Frontal cortex (tissue), 4 donors: ENCODE results near the gene TAS2R10. TPM values are rescaled to one million over a fixed set of nuclear protein-coding genes. Genes with fewer than 3 reads are reported as not detected.

Source experiments
- DNase-seq, 2 donors: peaks; one replicate each; pipeline ENCODE4 v3.0.0; 2012; ENCODE audit warnings: low spot score in 2 of 2
- FAIRE-seq: peaks from 2 replicates; lab custom pipeline; 2012; peaks lifted over from hg19 to GRCh38; lab: Jason Lieb, UNC
- total RNA-seq: library from RNA; depleted of rRNA; stranded (reverse); fragments of >200 nt; gene quantifications from one replicate; pipeline ENCODE4 v1.2.3, GENCODE V29; 2014
- donor health status: control.
- donor health status: control.
- donor health status: control.

Gene TAS2R10, protein sequence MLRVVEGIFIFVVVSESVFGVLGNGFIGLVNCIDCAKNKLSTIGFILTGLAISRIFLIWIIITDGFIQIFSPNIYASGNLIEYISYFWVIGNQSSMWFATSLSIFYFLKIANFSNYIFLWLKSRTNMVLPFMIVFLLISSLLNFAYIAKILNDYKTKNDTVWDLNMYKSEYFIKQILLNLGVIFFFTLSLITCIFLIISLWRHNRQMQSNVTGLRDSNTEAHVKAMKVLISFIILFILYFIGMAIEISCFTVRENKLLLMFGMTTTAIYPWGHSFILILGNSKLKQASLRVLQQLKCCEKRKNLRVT
- total RNA-seq: 2.4 TPM

DNA sequence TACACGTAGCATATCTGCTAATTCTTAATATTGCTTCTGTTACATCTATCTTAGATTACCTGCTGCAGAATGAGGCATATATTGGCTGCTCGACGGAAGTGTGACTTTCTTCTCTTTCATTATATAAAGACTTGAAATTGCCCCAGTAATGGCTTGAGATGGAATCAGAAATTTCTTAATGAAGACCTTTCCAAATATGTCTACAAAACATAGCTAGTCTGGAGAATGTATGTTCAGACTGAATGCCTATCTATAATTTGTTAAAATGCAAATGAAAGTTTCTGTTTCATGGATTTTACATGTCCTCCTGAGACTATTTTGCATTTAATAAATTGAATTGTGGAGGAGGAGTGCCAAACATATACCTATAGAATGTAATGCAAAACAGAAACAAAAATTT lies at the start of gene TAS2R10:
TSS of gene TAS2R10 (minus strand) at position 101 of the 400 bp plus-strand sequence. CDS start at position 12, 89 bp downstream.
- DNase-seq (no peak), FAIRE-seq (no peak)

DNA sequence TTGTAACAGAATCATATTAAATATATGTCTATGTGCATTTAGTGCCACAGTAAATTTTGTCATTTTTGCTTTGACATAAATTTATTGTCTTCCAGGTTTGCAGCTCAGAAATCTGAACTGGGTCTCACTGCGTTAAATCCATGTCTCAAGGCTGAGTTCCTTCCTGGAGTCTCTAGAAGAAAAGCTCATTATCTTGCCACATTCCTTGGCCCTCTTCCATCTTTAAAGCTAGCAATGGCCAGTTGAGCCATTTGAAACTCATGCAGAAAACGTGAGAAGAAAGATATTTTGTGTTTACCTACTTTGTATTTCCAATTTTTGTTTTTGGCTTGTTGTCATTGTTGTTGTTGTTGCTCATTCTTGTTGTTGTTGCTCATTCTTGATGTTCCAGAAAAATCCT lies 47.2 kb upstream of the TAS2R10 start:
- FAIRE-seq (no peak), DNase-seq (no peak)

DNA sequence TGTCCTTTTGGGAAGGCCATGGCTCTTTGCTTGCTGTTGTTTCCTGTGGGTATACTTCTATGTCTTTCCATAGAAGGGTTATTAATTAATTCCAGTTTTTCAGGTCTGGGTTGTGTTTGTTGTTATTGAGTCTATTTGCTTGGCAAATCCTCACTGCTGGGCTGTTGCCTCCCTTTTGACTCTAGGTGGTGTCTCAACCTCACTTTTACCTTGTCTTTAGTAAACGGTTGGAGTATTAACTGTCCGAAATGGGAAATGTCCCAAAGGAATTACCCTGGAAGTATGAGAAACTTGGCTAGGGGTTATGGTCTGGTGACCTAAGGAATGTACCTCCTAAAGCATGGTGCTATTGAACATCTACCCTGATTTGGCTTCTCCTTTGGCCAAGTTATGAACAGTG lies 41.2 kb upstream of the TAS2R10 start:
- DNase-seq (no peak), FAIRE-seq (no peak)

DNA sequence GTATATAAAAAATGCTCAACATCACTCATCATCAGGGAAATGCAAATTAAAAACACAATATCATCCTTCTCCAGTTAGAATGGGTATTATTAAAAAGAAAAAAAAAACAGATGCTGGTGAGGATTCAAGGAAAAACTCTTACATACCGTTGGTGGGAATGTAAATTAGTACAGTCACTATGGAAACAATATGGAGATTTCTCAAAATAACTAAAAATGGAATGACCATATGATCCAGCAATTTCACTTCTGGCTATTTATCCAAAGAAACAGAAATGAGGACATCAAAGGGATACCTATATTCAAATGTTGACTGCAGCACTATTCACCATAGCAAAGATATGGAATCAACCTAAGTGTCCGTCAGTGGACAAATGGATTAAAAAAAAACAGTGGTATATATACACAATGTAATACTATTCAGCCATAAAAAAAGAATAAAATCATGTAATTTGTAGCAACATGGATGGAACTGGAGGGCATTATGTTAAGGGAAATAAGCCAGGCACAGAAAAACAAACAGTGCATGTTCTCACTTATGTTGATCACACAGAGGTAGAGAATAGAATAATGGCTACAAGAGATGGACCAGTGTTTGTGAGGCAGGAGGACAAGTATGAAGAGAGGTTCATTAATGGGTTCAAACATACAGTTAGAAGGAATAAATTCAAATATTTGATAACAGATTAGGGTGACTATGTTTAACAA lies 37.5 kb upstream of the TAS2R10 start:
- DNase-seq (no peak), FAIRE-seq (no peak)

DNA sequence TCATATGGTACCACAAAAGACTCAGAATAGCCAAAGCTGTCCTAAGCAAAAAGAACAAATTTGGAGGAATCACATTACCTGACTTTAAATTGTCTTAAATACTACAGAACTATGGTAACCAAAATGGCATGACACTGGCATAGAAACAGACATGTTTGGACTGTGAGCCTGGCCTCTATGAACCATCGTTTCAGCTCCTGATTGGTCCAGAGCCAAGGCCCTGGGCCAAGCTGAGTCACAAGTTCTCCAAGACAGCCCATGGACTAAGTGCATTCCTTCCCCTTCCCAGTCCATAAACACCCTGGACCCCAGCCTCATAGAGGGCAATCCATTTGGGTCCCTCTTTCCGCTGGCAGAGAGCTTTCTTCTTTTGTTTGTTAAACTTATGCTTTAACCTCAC lies 35.2 kb upstream of the TAS2R10 start:
- FAIRE-seq (no peak), DNase-seq (no peak)

DNA sequence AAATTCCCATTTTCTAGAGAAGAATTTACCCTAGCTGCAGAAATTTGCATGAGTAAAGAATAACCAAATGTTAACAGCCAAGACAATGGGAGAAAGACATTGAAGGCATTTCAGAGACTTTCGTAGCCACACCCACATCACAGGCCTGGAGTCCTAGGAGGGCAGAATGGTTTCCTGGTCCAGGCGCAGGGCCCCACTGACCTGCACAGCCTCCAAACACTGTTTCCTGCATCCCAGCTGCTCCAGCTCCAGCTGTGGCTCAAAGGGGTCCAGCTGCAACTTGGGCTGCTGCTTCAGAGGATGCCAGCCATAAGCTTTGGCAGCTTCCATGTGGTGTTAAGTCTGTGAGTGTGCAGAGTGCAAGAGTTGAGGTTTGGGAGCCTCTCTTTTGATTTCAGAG lies 29.6 kb upstream of the TAS2R10 start:
- FAIRE-seq: no peak

DNA sequence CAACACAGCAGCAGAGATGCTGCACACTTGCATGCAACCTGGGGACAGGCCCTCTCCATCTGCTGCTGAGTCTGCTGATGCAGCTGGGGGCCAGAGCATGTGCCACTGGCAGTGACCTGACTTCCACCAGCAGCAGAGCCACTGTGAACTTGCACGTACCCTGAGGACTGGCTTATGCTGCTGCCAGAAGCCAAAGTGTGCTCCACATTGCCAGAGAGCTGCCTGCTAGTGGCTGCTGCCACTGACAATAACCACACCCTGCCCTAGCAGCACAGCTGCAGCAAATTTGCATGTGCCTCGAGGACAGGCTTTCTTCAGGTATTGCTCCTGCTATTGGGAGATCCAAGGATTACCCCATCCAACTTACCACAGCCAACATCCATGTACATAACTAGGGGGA lies 27.6 kb upstream of the TAS2R10 start:
- DNase-seq (no peak), FAIRE-seq (no peak)

More for the DNA sequence above, 29.6 kb upstream of the TAS2R10 start:
- no peak for DNase-seq

DNA sequence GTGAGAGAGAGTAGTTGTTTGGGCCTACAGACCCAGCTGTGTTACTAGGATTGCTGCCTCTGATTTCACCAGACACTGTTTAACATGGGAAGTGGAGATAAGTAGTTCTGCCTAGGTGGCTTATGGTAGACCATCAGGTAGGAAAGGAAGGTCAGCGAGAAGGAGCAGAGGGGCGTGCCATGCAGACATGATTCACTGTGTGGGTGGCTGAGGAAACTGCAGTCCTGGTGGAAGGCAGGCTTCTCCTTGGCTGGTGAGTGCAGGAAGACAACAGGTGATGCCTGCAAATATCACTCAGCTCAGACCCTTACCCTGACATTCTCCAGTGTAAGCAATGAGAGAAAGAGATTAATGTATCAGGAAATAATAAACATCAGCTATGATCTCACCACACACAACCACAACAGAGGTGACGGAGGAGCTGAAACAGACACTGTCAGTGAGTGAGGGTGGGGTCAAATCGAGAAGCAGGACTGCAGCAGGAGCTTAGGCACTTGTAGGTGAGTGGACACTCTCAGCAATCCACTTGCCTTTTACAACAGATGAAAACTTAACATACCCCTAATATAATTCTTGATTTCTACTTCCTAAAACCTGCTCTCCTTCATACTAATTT lies 25.2 kb upstream of the TAS2R10 start:
- FAIRE-seq (no peak), DNase-seq (no peak)

DNA sequence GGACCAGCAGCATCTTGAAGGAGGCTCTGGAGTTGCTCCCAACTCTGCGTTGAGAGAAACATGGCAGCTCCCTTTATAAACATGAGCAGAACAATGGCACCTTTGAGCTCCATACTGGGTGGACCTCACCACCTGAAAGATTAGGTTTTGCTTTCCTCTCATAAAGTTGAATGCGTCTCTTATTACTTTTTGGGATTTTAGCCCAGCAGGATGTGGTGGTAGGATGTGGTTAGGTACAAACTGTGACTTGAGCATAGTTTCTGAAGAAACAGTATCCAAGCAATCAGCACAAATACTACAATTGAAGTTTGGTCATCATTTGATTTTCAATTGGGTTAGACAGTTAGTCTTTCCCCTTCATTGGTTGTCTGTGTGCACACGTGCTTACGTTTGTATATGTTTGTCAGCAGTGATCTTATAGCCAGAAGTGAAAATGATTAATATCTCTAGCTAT lies 23.3 kb upstream of the TAS2R10 start, which contains the start of gene PRR4:
TSS of gene PRR4 (minus strand) at position 51 of the 454 bp plus-strand sequence. CDS start at position 13, 38 bp downstream.
- FAIRE-seq: no peak
- DNase-seq: no peak

DNA sequence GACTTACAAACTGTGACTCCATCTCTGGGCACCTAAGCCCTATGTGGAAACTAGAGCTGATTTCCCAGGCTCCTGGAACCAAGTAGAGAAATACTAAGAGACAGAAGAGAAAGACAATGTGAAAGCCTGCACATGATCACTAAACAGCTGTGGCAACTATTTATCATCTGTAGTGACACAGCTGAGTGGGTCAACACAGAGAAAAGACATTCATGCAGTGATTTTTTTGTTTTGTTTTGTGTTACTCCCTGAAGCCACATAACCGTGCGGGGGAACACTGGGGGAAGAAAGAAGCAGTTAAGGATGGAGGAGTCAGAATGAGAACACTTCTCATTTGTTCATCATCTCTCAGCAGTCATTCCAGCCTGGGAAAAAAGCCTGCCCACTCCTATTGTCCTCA lies 21.6 kb upstream of the TAS2R10 start:
- FAIRE-seq (no peak), DNase-seq (no peak)

DNA sequence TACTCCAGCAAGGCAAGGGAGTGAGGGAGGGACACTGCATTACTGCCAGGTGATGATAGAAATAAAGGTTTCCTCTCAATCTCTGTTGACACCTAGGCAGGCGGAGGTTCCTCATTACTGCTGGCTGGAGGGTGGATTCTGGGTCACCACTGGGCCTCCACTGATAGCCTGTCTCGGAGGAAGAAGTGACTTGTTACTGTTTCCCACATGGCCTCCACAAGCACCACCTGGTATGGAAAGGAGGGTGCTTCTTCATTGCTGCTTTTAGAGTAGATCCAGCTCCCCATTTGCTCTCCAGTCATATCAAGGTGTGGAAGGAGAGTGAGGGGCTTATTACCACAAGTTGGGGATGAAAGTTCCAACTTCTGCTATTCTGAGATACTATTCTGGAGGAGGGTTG lies 16.7 kb upstream of the TAS2R10 start:
- DNase-seq (no peak), FAIRE-seq (no peak)

DNA sequence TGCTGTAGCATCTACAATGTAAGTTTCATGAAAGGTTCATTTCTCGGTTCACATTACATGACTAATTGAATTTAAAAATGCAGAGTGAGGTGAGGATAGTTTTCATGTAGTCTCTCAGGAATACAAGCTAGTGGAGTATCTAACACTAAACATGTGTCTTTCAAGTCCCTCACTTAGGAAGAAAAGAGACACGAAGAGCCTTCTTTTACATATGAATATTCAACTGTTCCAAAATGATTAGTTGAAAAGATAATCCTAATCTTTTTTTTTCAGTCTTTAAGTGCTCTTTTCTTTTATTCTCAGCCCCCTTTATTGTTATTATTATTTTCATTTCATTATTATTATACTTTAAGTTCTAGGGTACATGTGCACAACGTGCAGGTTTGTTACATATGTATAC lies 12.3 kb upstream of the TAS2R10 start:
- FAIRE-seq (no peak), DNase-seq (no peak)

DNA sequence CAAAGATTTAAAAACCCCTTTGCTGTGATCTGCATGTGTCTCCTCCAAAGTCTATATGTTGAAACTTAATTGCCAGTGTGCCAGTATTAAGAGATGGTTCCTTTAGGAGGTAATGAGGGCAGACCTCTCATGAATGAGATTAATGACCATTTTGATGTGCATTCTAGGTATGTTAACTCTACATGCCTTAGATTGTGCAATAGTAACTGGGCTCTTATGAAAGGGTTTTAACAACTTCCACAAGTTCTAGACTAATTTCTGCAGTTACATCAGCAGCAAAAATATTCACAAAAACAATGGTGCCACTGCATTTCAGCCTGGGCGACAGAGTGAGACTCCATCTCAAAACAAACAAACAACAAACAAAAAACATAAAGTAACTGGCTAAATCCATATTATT lies 3.8 kb upstream of the TAS2R10 start:
- FAIRE-seq (no peak), DNase-seq (no peak)

DNA sequence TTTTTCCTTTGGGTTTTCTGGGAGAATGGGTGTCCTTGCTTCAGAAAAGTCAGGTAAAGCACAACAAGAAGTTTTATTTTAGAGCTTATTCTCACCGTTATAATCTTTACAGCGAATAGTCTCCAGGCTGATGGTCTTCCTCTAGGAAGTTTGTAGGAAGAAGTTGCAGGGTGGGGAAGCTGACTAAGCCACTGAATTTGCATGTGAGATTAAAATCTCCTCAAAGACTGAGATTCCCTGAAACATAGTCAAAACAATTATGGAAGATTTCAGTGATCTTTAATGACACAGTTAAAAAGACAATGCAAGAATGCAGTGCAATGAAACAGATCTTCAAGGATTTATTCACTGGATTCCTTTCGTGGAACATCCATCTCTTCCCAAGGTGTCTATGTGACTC lies 1.2 kb downstream of the TAS2R10 start:
- FAIRE-seq: no peak
- DNase-seq: no peak

DNA sequence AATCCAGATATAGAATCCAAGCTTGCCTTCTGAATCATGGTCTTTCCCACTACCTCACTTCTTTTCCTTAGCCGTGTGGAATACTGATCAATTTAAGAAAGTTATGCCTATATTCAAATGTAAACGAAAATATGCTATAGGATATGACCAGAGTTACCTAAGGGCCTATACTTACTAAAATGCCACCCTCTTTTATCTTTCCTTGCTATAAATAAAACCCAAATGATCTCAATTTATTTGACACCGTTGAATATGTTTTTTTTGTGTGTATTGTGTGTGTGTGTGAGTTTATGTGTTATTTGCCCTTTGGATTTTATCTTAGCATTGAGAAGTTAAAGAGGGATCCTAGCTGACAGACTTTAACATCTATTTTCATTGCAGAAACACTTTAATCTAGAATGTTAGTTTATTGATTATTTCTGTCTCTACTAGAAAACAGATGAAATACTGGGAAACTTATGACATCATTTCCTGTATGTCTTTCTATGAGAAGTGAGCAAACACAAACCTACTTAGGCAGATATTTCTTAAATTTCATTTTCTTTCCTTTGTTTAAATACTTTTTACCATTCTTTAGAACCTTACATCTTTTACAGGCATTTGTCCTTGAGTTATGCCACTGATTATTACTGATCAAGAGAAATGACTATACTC lies 14.1 kb downstream of the TAS2R10 start:
- no peak for DNase-seq
- FAIRE-seq: no peak

DNA sequence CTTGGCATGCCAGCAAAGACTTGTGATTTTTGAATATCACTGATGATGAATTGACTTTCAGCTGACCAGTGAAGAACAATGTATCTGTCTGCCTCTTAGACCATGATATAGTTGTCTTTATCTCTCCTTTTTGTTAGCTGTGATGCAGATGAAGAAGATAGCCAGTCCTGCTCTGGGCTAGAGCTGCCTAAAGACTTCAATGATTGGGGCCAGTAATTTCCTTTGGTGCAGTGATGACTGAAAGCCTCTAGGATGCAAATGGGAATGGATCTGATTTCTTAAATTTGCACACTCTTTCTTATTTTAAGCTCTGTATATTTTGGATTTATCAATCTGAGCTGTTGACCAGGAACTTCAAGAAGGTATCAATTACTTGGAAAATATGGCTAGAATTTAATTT lies 16.1 kb downstream of the TAS2R10 start, which contains the start of gene TAS2R9:
TSS of gene TAS2R9 (minus strand) at position 101 of the 400 bp plus-strand sequence. CDS start at position 8, 93 bp downstream.
- no peak for DNase-seq
- no peak for FAIRE-seq

DNA sequence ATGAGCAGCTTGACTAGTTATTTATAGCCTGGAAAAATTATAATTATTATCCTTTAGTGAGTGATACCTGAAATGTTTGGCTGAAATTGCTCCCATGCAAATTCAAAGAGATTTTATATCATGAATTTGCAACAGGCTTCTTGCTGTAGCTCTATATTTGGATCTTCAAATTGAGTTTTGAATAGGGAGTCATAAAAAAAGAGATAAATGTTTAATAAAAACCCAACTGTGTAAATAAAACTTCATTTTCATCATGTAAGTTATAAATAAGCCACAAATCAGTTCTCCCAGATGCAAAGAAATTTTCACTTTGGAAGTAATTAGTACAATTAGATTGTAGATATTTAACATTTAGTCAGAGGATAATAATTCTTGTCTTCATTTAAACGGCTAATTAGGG lies 19.0 kb downstream of the TAS2R10 start, which contains the start of gene TAS2R8:
TSS of gene TAS2R8 (minus strand) at position 101 of the 400 bp plus-strand sequence. CDS start 306 bp downstream, outside the sequence.
- DNase-seq (no peak), FAIRE-seq (no peak)

DNA sequence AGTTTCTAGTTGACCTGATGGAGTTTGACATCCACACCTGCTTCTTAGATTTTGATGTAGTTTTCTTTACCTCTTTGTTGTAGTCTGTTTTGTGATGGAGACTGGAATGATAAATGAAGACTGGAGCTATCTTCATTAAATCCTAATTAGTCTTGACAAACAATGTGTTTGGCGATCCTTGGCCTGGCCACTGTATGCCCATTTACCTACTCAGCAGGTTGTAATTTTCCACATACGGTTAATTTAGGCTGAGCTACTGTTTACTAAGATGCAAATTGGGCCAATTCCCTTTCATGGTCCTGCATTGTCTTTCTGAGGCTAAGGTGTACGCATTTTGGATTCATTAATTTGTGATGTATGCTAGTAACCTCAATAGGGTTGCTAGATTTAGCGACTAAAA lies 23.6 kb downstream of the TAS2R10 start, which contains the start of gene TAS2R7:
TSS of gene TAS2R7 (minus strand) at position 41 of the 400 bp plus-strand sequence. CDS start 57 bp downstream, outside the sequence.
- FAIRE-seq: no peak
- no peak for DNase-seq

DNA sequence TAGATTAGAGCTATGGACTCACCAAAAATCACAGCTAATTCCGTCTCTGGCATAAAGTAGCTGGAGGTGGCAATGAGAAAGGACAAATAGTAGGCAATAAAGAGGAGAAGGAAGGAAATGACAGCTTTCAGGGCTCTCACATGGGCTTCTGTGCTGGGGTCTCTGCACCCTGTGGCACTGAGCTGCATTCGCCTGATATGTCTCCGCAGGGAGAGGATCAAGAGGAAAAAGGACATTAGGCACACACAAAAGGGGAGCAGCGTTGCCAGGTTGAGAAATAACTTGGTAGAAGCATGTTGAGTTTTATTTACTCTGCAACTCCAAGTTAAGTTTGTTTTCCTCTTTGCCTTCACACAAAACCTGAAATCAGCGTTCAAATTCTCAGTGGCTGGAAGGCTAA lies 24.4 kb downstream of the TAS2R10 start:
- no peak for DNase-seq
- FAIRE-seq: no peak

DNA sequence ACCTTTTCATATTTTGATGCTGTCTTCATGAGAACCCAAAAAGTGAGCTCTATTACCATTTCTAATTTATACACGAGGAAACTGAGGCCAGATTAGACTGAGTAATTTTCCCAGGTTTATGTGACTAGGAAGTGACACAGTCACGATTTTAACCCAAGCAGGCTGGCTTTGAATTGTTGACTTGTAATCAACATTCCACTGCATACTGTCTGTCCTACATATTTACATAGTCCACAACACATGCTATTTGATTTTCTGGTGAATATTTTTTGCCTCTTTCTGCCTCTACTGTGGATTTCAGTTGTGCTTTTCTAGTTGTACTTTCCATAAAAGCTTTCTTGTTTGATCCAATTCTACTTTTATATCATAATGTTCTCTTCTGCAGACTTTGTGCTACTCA lies 31.9 kb downstream of the TAS2R10 start:
- DNase-seq (no peak), FAIRE-seq (no peak)
